Endodermal cell (in vitro differentiated cells): ENCODE data around the gene IKZF1. TPM values are rescaled to one million over a fixed set of nuclear protein-coding genes. Genes with fewer than 3 reads are reported as not detected.

Source experiments
- DNase-seq: peaks from one replicate; pipeline ENCODE4 v3.0.0-alpha.2; 2017
- H3K27ac ChIP-seq: 2 replicates; pipeline ENCODE4 v1.5.1; 2013; ENCODE audit warnings: mild to moderate bottlenecking, low read depth, low read length, moderate library complexity
- H3K27me3 ChIP-seq: 2 replicates; pipeline ENCODE4 v1.6.1; 2013; ENCODE audit warnings: mild to moderate bottlenecking, low read length, moderate library complexity; ENCODE audit not compliant: insufficient read depth, control insufficient read depth, poor library complexity, severe bottlenecking
- H3K36me3 ChIP-seq: 2 replicates; pipeline ENCODE4 v1.7.0; 2013; ENCODE audit warnings: mild to moderate bottlenecking, low read length, moderate library complexity; ENCODE audit not compliant: control insufficient read depth, insufficient read depth
- H3K4me1 ChIP-seq: one replicate; pipeline ENCODE4 v1.7.0; 2013; ENCODE audit warnings: low read length; ENCODE audit not compliant: control insufficient read depth, insufficient read depth
- H3K4me3 ChIP-seq: 2 replicates; pipeline ENCODE4 v1.5.1; 2013; ENCODE audit warnings: mild to moderate bottlenecking, low read length, moderate library complexity
- H3K9ac ChIP-seq: 2 replicates; pipeline ENCODE4 v1.6.1; 2013; ENCODE audit warnings: mild to moderate bottlenecking, low read length, moderate library complexity; ENCODE audit not compliant: poor library complexity, severe bottlenecking; ENCODE audit errors: extremely low read depth
- H3K9me3 ChIP-seq: 2 replicates; pipeline ENCODE4 v1.6.1; 2013; ENCODE audit warnings: mild to moderate bottlenecking, low read length, moderate library complexity; ENCODE audit not compliant: control insufficient read depth
- H3K27ac Mint-ChIP-seq: 2 replicates; pipeline ENCODE4 v1.8.0; 2020; ENCODE audit warnings: mixed read lengths
- H3K27me3 Mint-ChIP-seq: 2 replicates; pipeline ENCODE4 v1.8.0; 2021; ENCODE audit warnings: mild to moderate bottlenecking, mixed read lengths; ENCODE audit not compliant: insufficient read depth
- H3K36me3 Mint-ChIP-seq: 2 replicates; pipeline ENCODE4 v1.8.0; 2020; ENCODE audit warnings: low read depth, mixed read lengths
- H3K4me1 Mint-ChIP-seq: 2 replicates; pipeline ENCODE4 v1.8.0; 2020; ENCODE audit warnings: mixed read lengths
- H3K4me3 Mint-ChIP-seq: 2 replicates; pipeline ENCODE4 v1.8.0; 2020; ENCODE audit warnings: mild to moderate bottlenecking, moderate library complexity, mixed read lengths
- H3K9me3 Mint-ChIP-seq: 2 replicates; pipeline ENCODE4 v1.8.0; 2020; ENCODE audit warnings: mild to moderate bottlenecking, mixed read lengths
- CTCF ChIP-seq: fragments of 200-600 bp; sonication (generic); conservative IDR thresholded peaks from 2 replicates; pipeline ENCODE4 v1.5.0; 2021; ENCODE audit warnings: antibody characterized with exemption, mild to moderate bottlenecking
- WGBS, 2 experiments: methylation state at CpG; one replicate each; pipeline versions ENCODE4 v1.1.5 to v1.1.7; 2013; ENCODE audit warnings: missing lambda C conversion rate in 2 of 2, mixed read lengths in 1 of 2; ENCODE audit not compliant: insufficient coverage in 1 of 2, insufficient read length in 1 of 2; 5-methylcytosine and 5-hydroxymethylcytosine counted together
- total RNA-seq, 2 donors: library from RNA; stranded (reverse); fragmentation: NEBNext Ultra II Directional in 1 of 2; extraction: Animal tissue kit (Norgen Biotek cat#: 25700) in 1 of 2; gene quantifications; 2 replicates in 1 of 2; 3 replicates in 1 of 2; pipeline ENCODE4 v1.2.1, GENCODE V29; 2021

The IKZF1 gene
- total RNA-seq, 2 donors from 2014 or later: 0.44 to 0.55 TPM

DNA sequence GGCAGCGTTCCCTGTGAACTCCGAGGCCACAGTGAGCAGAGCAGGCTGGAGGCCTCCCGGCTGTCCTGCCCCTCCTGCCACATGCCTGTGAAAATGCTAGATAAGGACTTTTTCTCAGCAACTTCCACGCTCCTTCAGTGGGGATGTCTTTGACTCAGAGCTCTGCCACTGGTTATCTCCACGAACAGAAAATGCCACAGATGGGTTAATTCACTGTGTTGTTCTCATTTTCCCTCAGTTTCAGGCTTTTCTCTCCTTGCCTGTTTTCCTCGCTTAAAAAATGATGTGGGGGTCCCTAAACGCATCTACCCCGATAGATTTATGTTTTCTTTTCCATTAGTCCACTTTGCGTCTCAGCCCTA, 51.3 kb downstream of the IKZF1 start:
- Mint-ChIP-seq H3K27me3 (no peaks in the 10 kb centered on the region), H3K36me3 (no peaks in the 10 kb centered on the region), H3K27ac (no peak overlapping the region), H3K4me1 (peaks cover 15% of the 10 kb centered on the region), H3K4me3 (no peak overlapping the region), H3K9me3 (no peaks in the 10 kb centered on the region)
- Histone ChIP-seq H3K27me3 (no peaks in the 10 kb centered on the region), H3K4me3 (no peak overlapping the region), H3K9ac (no peak overlapping the region), H3K27ac (no peak overlapping the region), H3K9me3 (no peaks in the 10 kb centered on the region), H3K36me3 (no peaks in the 10 kb centered on the region), H3K4me1 (peaks cover 9% of the 10 kb centered on the region)
- TF ChIP-seq CTCF: no peak
- WGBS, 2 experiments: 82 to 92% methylated on average over 4 to 8 of the region's 9 CpGs
- DNase-seq: peak; percentile 61

DNA sequence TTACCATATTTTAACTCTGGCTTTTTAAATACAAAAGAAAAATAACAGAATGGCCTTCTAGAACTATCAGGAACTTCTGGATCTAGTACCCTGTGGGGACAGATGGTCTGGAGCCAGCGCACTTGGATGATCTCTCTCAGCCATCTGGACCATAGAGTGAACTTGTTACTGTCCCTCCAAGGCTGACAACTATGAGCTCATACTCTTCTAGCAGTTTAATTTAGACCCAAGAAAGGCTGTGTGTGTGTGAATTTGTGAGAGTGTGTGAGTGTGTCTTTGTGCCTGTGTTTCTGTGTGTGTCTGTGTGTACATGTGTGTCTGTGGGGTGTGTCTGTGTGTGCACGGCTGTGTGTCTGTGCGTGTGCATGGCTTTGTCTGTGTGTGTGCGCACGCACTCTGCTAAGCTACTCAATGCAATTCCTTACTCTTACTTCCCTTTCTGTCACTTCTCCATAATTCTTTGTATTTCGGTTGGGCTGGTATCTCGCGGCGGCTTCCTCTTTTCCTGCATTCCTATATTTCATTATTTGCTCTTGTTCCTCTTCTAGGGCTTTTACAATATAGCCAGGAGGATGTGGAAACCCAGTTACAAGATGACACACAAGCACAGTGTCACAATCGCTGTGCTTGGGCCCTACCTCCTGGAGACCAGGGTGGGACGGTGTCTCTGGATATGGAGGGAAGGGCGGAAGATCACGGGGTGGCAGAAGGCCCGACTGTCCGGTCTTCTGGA, 51.9 kb downstream of the IKZF1 start:
- H3K36me3 ChIP-seq: no peaks in the 10 kb centered on the region
- H3K9me3 Mint-ChIP-seq: no peaks in the 10 kb centered on the region
- no peak overlapping the region for H3K27ac Mint-ChIP-seq
- no peak for TF ChIP-seq CTCF
- H3K9me3 ChIP-seq: no peaks in the 10 kb centered on the region
- H3K4me1 ChIP-seq: peaks cover 9% of the 10 kb centered on the region
- H3K27ac ChIP-seq: no peak overlapping the region
- H3K9ac ChIP-seq: no peak overlapping the region
- H3K27me3 Mint-ChIP-seq: no peaks in the 10 kb centered on the region
- H3K4me1 Mint-ChIP-seq: peaks cover 16% of the 10 kb centered on the region
- peak; percentile 19 for DNase-seq
- no peak overlapping the region for H3K4me3 ChIP-seq
- H3K27me3 ChIP-seq: no peaks in the 10 kb centered on the region
- H3K36me3 Mint-ChIP-seq: no peaks in the 10 kb centered on the region
- no peak overlapping the region for H3K4me3 Mint-ChIP-seq
- WGBS, 2 experiments: 92 to 95% methylated on average over 10 to 15 of the region's 15 CpGs

DNA sequence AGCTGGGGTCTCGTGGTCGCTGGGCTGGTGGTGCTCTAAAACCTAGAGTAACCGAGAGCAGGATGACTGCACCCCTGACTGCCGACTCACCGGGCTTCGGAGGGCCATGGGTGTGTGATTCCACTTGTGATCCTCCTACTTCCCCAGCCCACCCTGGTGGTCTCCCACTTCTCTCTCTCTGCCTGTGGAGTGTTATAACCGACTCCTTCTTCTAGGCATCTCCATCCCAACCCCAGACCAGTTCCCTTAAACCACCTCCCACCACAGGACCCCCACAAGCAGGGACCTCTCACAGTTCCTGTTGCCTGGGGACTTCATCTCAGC, 52.4 kb downstream of the IKZF1 start:
- H3K4me1 Mint-ChIP-seq: peaks cover 16% of the 10 kb centered on the region
- no peak for DNase-seq
- Histone ChIP-seq H3K4me3 (no peak overlapping the region), H3K36me3 (no peaks in the 10 kb centered on the region), H3K4me1 (peaks cover 9% of the 10 kb centered on the region), H3K27me3 (no peaks in the 10 kb centered on the region), H3K9ac (no peak overlapping the region), H3K27ac (no peak overlapping the region), H3K9me3 (no peaks in the 10 kb centered on the region)
- no peaks in the 10 kb centered on the region for H3K9me3 Mint-ChIP-seq
- H3K4me3 Mint-ChIP-seq: no peak overlapping the region
- H3K36me3 Mint-ChIP-seq: no peaks in the 10 kb centered on the region
- WGBS, 2 experiments: 92 to 96% methylated on average over 4 to 7 of the region's 7 CpGs
- no peak for TF ChIP-seq CTCF
- H3K27ac Mint-ChIP-seq: no peak overlapping the region
- no peaks in the 10 kb centered on the region for H3K27me3 Mint-ChIP-seq
